Esophagus squamous epithelium (tissue), 4 donors: ENCODE data around the gene RGL3.

Source experiments
- CTCF ChIP-seq, 6 experiments: fragments of 450-650 bp in 4 of 6; fragments of 200-600 bp in 2 of 6; sonication (generic) in 2 of 6; IDR thresholded peaks; one replicate each; pipeline ENCODE4 v1.5.1; 2016 to 2019; ENCODE audit warnings: antibody characterized with exemption in 6 of 6, mild to moderate bottlenecking in 4 of 6, moderate library complexity in 4 of 6
- POLR2A ChIP-seq, 4 donors: fragments of 450-650 bp; IDR thresholded peaks; one replicate each; pipeline ENCODE4 v1.6.1; 2017; ENCODE audit warnings: antibody characterized with exemption in 4 of 4, mild to moderate bottlenecking in 4 of 4, moderate library complexity in 3 of 4

- TF ChIP-seq CTCF (IDR thresholded peaks at IDR 0.05): no peak
- TF ChIP-seq POLR2A (IDR thresholded peaks at IDR 0.05): no peak
Measured at GRCh38 chr19:11401808-11402543, 17.1 kb downstream of the RGL3 start.
